ENCODE results near the gene RP9.

RP9 gene

GRCh38 chr7:33067921-33068320, 41.3 kb downstream of the RP9 start:
- in situ Hi-C loops (cut with HindIII; ENCODE audit: low pct_ligation_motif_present, low sequenced_read_pairs): no loop called here
- no peak for TF ChIP-seq CTCF (IDR thresholded peaks at IDR 0.05; ENCODE audit: low read depth, low read length, missing control alignments)
- no peak overlapping the region for H3K4me3 ChIP-seq (ENCODE audit: low read depth, low read length)

GRCh38 chr7:33066771-33067170, 42.4 kb downstream of the RP9 start:
- no peaks in the 10 kb centered on the region for H3K27me3 ChIP-seq (replicated peaks)
- no peak for DNase-seq
- in situ Hi-C loops (cut with HindIII; ENCODE audit: low pct_ligation_motif_present, low sequenced_read_pairs): no loop called here
- no peaks in the 10 kb centered on the region for H3K36me3 ChIP-seq (replicated peaks)
- H3K4me3 ChIP-seq (ENCODE audit: low read depth, low read length): no peak overlapping the region
- TF ChIP-seq CTCF (IDR thresholded peaks at IDR 0.05; ENCODE audit: low read depth, low read length, missing control alignments): no peak
- H3K27ac ChIP-seq: no peak overlapping the region

More at GRCh38 chr7:33067921-33068320, 41.3 kb downstream of the RP9 start:
- Histone ChIP-seq H3K27ac (no peak overlapping the region), H3K27me3 (replicated peaks) (no peaks in the 10 kb centered on the region), H3K36me3 (replicated peaks) (no peaks in the 10 kb centered on the region)
- DNase-seq: no peak

- TF ChIP-seq CTCF (IDR thresholded peaks at IDR 0.05; ENCODE audit: low read depth, low read length, missing control alignments): no peak
- Histone ChIP-seq H3K27me3 (replicated peaks) (no peaks in the 10 kb centered on the region), H3K27ac (no peak overlapping the region), H3K36me3 (replicated peaks) (no peaks in the 10 kb centered on the region), H3K4me3 (ENCODE audit: low read depth, low read length) (no peak overlapping the region)
- in situ Hi-C loops (cut with HindIII; ENCODE audit: low pct_ligation_motif_present, low sequenced_read_pairs): no loop called here
- DNase-seq: no peak
These were observed 43.2 kb downstream of the RP9 start for GRCh38 chr7:33065981-33066380.

GRCh38 chr7:33062782-33063443, 46.3 kb downstream of the RP9 start:
- in situ Hi-C loops (cut with HindIII; ENCODE audit: low pct_ligation_motif_present, low sequenced_read_pairs): no loop called here
- TF ChIP-seq CTCF (IDR thresholded peaks at IDR 0.05; ENCODE audit: low read depth, low read length, missing control alignments): no peak
- no peaks in the 10 kb centered on the region for H3K36me3 ChIP-seq (replicated peaks)
- H3K27ac ChIP-seq: peak overlapping the region; percentile 84
- peak; percentile 91 for DNase-seq
- no peaks in the 10 kb centered on the region for H3K27me3 ChIP-seq (replicated peaks)
- H3K4me3 ChIP-seq (ENCODE audit: low read depth, low read length): peak overlapping the region; percentile 81

- DNase-seq: peak; percentile 19
- TF ChIP-seq CTCF (IDR thresholded peaks at IDR 0.05; ENCODE audit: low read depth, low read length, missing control alignments): no peak
- H3K27ac ChIP-seq: peak within 1 kb of the TSS; percentile 84
- H3K36me3 ChIP-seq (replicated peaks): no peaks in the 10 kb centered on the region
- H3K4me3 ChIP-seq (ENCODE audit: low read depth, low read length): peak within 1 kb of the TSS; percentile 81
- no peaks in the 10 kb centered on the region for H3K27me3 ChIP-seq (replicated peaks)
- in situ Hi-C loops (cut with HindIII; ENCODE audit: low pct_ligation_motif_present, low sequenced_read_pairs): no loop called here
These were observed 47.0 kb downstream of the RP9 start, which contains the start of gene NT5C3A for GRCh38 chr7:33062023-33062781. Gene NT5C3A (minus strand): TSS chr7:33062776. CDS start chr7:33062705, 71 bp downstream.
